H1 (cell line): ENCODE data around the gene SLFNL1. TPM values are rescaled to one million over a fixed set of nuclear protein-coding genes. Genes with fewer than 3 reads are reported as not detected.

Experiments
- CBX8 ChIP-seq: fragments of 300-800, 300-1000 bp; sonication (generic); IDR thresholded peaks from 2 replicates; pipeline ENCODE4 v1.7.1; 2016; ENCODE audit warnings: low read depth, low read length, borderline replicate concordance
- CHD7 ChIP-seq: fragments of 300-600 bp; sonication (generic); IDR thresholded peaks from 2 replicates; pipeline ENCODE4 v1.7.1; 2012; ENCODE audit warnings: low read length, moderate library complexity, mild to moderate bottlenecking, inconsistent platforms; ENCODE audit not compliant: insufficient replicate concordance
- CREB1 ChIP-seq: IDR thresholded peaks from 2 replicates; pipeline ENCODE4 v1.6.1; 2012; ENCODE audit warnings: inconsistent platforms
- EGR1 ChIP-seq: IDR thresholded peaks from 2 replicates; pipeline ENCODE4 v1.6.1; 2011; ENCODE audit warnings: low read depth, low read length, borderline replicate concordance
- RFX5 ChIP-seq: IDR thresholded peaks from 2 replicates; pipeline ENCODE4 v1.6.1; 2011; ENCODE audit warnings: low read depth, low read length, improper control_type of control experiment, borderline replicate concordance
- polyA plus RNA-seq, 7 experiments: library from polyadenylated mRNA; depleted of rRNA in 3 of 7; stranded (reverse) in 5 of 7; unstranded in 2 of 7; fragments of >200 nt in 5 of 7; fragments of 200-250 nt in 2 of 7; gene quantifications; 1 replicate in 5 of 7; 2 replicates in 1 of 7; 4 replicates in 1 of 7; pipeline versions ENCODE4 v1.2.1 to v1.2.3, GENCODE V29; 2011 to 2013; ENCODE audit warnings: missing spikeins in 2 of 7, mixed read lengths in 2 of 7
- total RNA-seq: library from RNA; stranded (reverse); fragmentation: NEBNext Ultra II Directional; extraction: Animal tissue kit (Norgen Biotek cat#: 25700); gene quantifications from 2 replicates; pipeline ENCODE4 v1.2.1, GENCODE V29; 2021

The SLFNL1 gene
- total and polyA plus RNA-seq, 2 of the 8 experiments (the other 6 are each of a cell fraction or from before 2014, with no cell fraction given) = not detected

GRCh38 chr1:41010345-41010744, 11.2 kb downstream of the SLFNL1 start (continued):
- TF ChIP-seq CBX8 = no peak
- TF ChIP-seq RFX5 = no peak
- TF ChIP-seq CREB1 = no peak
- no peak for TF ChIP-seq EGR1
- no peak for TF ChIP-seq CHD7
